Liver (tissue), 9 donors: ENCODE data around the gene DIP2C. TPM values are rescaled to one million over a fixed set of nuclear protein-coding genes. Genes with fewer than 3 reads are reported as not detected.

ENCODE experiments used
- DNase-seq: peaks from one replicate; pipeline ENCODE4 v3.0.0-alpha.2; 2017; ENCODE audit warnings: low spot score
- H3K27ac ChIP-seq, 2 donors: one replicate each; pipeline ENCODE4 v1.7.0; 2013; ENCODE audit warnings: inconsistent platforms in 2 of 2, low read length in 2 of 2, control low read depth in 1 of 2, low read depth in 1 of 2, mild to moderate bottlenecking in 1 of 2
- H3K27me3 ChIP-seq, 4 donors: one replicate each; pipeline versions ENCODE4 v1.6.1 to v1.7.0; 2013; ENCODE audit warnings: low read length in 3 of 4, inconsistent platforms in 1 of 4, mild to moderate bottlenecking in 1 of 4, moderate library complexity in 1 of 4; ENCODE audit not compliant: control insufficient read depth in 4 of 4, insufficient read depth in 4 of 4
- H3K36me3 ChIP-seq, 4 donors: one replicate each; pipeline versions ENCODE4 v1.6.1 to v1.7.0; 2013; ENCODE audit warnings: low read length in 3 of 4, mild to moderate bottlenecking in 3 of 4, low read depth in 1 of 4, moderate library complexity in 1 of 4; ENCODE audit not compliant: control insufficient read depth in 4 of 4, insufficient read depth in 3 of 4
- H3K4me1 ChIP-seq, 4 donors: one replicate each; pipeline versions ENCODE4 v1.6.1 to v1.7.0; 2013; ENCODE audit warnings: low read length in 3 of 4, mild to moderate bottlenecking in 3 of 4, moderate library complexity in 1 of 4; ENCODE audit not compliant: control insufficient read depth in 4 of 4, insufficient read depth in 4 of 4
- H3K4me3 ChIP-seq, 3 donors: one replicate each; pipeline versions ENCODE4 v1.6.1 to v1.7.0; 2013; ENCODE audit warnings: low read length in 3 of 3, control low read depth in 1 of 3, low read depth in 1 of 3, mild to moderate bottlenecking in 1 of 3
- H3K9ac ChIP-seq, 2 donors: one replicate each; pipeline ENCODE4 v1.7.0; 2013; ENCODE audit warnings: low read length in 2 of 2, mild to moderate bottlenecking in 2 of 2, moderate library complexity in 2 of 2, control low read depth in 1 of 2, low read depth in 1 of 2
- H3K9me3 ChIP-seq, 4 donors: one replicate each; pipeline versions ENCODE4 v1.6.1 to v1.7.0; 2013; ENCODE audit warnings: low read length in 3 of 4; ENCODE audit not compliant: control insufficient read depth in 4 of 4
- CTCF ChIP-seq: fragments of 150-350 bp; IDR thresholded peaks from 2 replicates; pipeline ENCODE4 v1.5.1; 2017; ENCODE audit warnings: improper control_type of control experiment, low read depth, low read length; ENCODE audit not compliant: missing input control
- EGR1 ChIP-seq, 2 donors: IDR thresholded peaks; 2 replicates each; pipeline ENCODE4 v1.6.1; 2016 to 2018; ENCODE audit warnings: antibody characterized with exemption in 2 of 2, low read depth in 2 of 2
- FOXA1 ChIP-seq: IDR thresholded peaks from 2 replicates; pipeline ENCODE4 v1.6.1; 2016; ENCODE audit warnings: antibody characterized with exemption
- FOXA2 ChIP-seq: IDR thresholded peaks from 2 replicates; pipeline ENCODE4 v1.6.1; 2016; ENCODE audit warnings: antibody characterized with exemption
- GABPA ChIP-seq, 2 donors: IDR thresholded peaks in 1 of 2; conservative IDR thresholded peaks in 1 of 2; 2 replicates each; pipeline ENCODE4 v1.6.1; 2016; ENCODE audit warnings: antibody characterized with exemption in 2 of 2, mild to moderate bottlenecking in 1 of 2, moderate library complexity in 1 of 2
- HNF4A ChIP-seq, 2 donors: conservative IDR thresholded peaks; 2 replicates each; pipeline ENCODE4 v1.6.1; 2016; ENCODE audit warnings: antibody characterized with exemption in 2 of 2, mild to moderate bottlenecking in 2 of 2
- HNF4G ChIP-seq: IDR thresholded peaks from 2 replicates; pipeline ENCODE4 v1.6.1; 2016; ENCODE audit warnings: antibody characterized with exemption
- JUND ChIP-seq, 2 donors: IDR thresholded peaks; 2 replicates each; pipeline ENCODE4 v1.6.1; 2016; ENCODE audit warnings: antibody characterized with exemption in 2 of 2
- MAX ChIP-seq: IDR thresholded peaks from 2 replicates; pipeline ENCODE4 v1.6.1; 2016; ENCODE audit warnings: antibody characterized with exemption
- NR2F2 ChIP-seq: IDR thresholded peaks from 2 replicates; pipeline ENCODE4 v1.6.1; 2016; ENCODE audit warnings: antibody characterized with exemption
- REST ChIP-seq: IDR thresholded peaks from 2 replicates; pipeline ENCODE4 v1.6.1; 2016; ENCODE audit warnings: antibody characterized with exemption, mild to moderate bottlenecking
- RXRA ChIP-seq, 2 donors: IDR thresholded peaks; 2 replicates each; pipeline ENCODE4 v1.6.1; 2017 to 2018; ENCODE audit warnings: antibody characterized with exemption in 2 of 2, mild to moderate bottlenecking in 1 of 2
- SP1 ChIP-seq: IDR thresholded peaks from 2 replicates; pipeline ENCODE4 v1.6.1; 2018; ENCODE audit warnings: antibody characterized with exemption, mild to moderate bottlenecking
- TAF1 ChIP-seq: conservative IDR thresholded peaks from 2 replicates; pipeline ENCODE4 v1.6.1; 2016; ENCODE audit warnings: antibody characterized with exemption, mild to moderate bottlenecking
- WGBS: extraction: QIAGEN DNeasy Blood & Tissue Kit; methylation state at CpG from one replicate; pipeline ENCODE4 v1.1.7; 2013; 5-methylcytosine and 5-hydroxymethylcytosine counted together
- polyA plus RNA-seq, 2 donors: library from polyadenylated mRNA; stranded (reverse) in 1 of 2; unstranded in 1 of 2; fragments of 200-250 nt in 1 of 2; fragments of >200 nt in 1 of 2; fragmentation: Nextera tagmentation in 1 of 2; extraction: Ambion mirVana in 1 of 2; gene quantifications; one replicate each; pipeline versions ENCODE4 v1.2.1 to v1.2.3, GENCODE V29; 2013 to 2015
- total RNA-seq, 2 donors: library from RNA; depleted of rRNA; stranded (reverse); fragments of >200 nt; gene quantifications; one replicate each; pipeline ENCODE4 v1.2.3, GENCODE V29; 2014
- donor health status: healthy.
- donor health status: healthy.
- donor health status: healthy.
- donor health status: healthy.
- donor health status: healthy.

DIP2C gene
- total and polyA plus RNA-seq, 4 donors, result 4.2 to 12.2 (median 5.7) TPM

GRCh38 chr10:437698-438490 is 251.6 kb downstream of the DIP2C start:
- Histone ChIP-seq H3K9me3 (no peaks in the 10 kb centered on the region), H3K4me3 (no peak overlapping the region), H3K36me3 (peaks cover 0 to 5% (median 1%) of the 10 kb centered on the region in 4 donors), H3K9ac (no peak overlapping the region), H3K4me1 (peaks cover 1 to 9% (median 4%) of the 10 kb centered on the region in 4 donors), H3K27ac (no peak overlapping the region), H3K27me3 (no peaks in the 10 kb centered on the region)
- 95% methylated on average over 3 of the region's 3 CpGs for WGBS
- no peak for DNase-seq
- no peak for TF ChIP-seq SP1
- TF ChIP-seq MAX, result no peak
- no peak for TF ChIP-seq REST
- TF ChIP-seq FOXA2, result no peak
- TF ChIP-seq TAF1, result no peak
- TF ChIP-seq HNF4G, result no peak
- no peak for TF ChIP-seq GABPA (IDR thresholded peaks at IDR 0.05 in 1 of 2, conservative IDR thresholded peaks at IDR 0.05 in 1 of 2)
- no peak for TF ChIP-seq EGR1 (IDR thresholded peaks at IDR 0.05; ENCODE audit: low read depth in 2 of 2)
- TF ChIP-seq RXRA (IDR thresholded peaks at IDR 0.05), result no peak
- no peak for TF ChIP-seq JUND (IDR thresholded peaks at IDR 0.05)
- no peak for TF ChIP-seq HNF4A (conservative IDR thresholded peaks at IDR 0.05)
- TF ChIP-seq CTCF, result no peak
- TF ChIP-seq NR2F2, result no peak

GRCh38 chr10:436911-437665 is 252.4 kb downstream of the DIP2C start:
- 95% methylated on average over 17 of the region's 17 CpGs for WGBS
- Histone ChIP-seq H3K4me3 (no peak overlapping the region), H3K27me3 (no peaks in the 10 kb centered on the region), H3K36me3 (peaks cover 0 to 5% (median 1%) of the 10 kb centered on the region in 4 donors), H3K9me3 (no peaks in the 10 kb centered on the region), H3K4me1 (peaks cover 1 to 6% (median 3%) of the 10 kb centered on the region in 4 donors), H3K9ac (no peak overlapping the region), H3K27ac (no peak overlapping the region)
- no peak for TF ChIP-seq FOXA1
- no peak for DNase-seq
